LNCAP (cell line): ENCODE results near the gene ANXA10.

ENCODE experiments used
- CTCF ChIP-seq: fragments of 450-650 bp; IDR thresholded peaks from 2 replicates; pipeline ENCODE4 v1.5.1; 2017; ENCODE audit warnings: mild to moderate bottlenecking

The ANXA10 gene

GRCh38 chr4:168129802-168130201, 37.5 kb downstream of the ANXA10 start:
- no peak for TF ChIP-seq CTCF

GRCh38 chr4:168131196-168131595, 38.9 kb downstream of the ANXA10 start:
- TF ChIP-seq CTCF, result no peak

DNA sequence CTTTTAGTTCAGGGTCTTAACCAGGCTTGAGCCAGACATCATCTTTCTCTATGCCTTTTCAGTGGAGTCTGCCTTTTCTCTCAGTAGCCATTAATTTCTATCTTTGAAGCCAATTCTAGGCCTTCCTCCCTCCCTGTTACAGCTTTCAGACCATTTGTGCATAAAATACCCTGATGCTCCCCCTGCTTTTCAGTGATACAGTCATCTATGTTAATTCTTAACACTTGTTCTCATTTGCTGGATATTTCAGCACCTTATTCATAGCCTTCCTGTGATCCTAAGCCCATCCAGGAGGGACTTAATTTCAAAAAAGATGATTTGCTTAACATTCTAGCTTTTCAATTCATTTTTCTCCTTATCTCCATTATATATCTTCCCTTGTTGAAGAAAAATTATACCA, 42.3 kb downstream of the ANXA10 start:
- TF ChIP-seq CTCF, result no peak

DNA sequence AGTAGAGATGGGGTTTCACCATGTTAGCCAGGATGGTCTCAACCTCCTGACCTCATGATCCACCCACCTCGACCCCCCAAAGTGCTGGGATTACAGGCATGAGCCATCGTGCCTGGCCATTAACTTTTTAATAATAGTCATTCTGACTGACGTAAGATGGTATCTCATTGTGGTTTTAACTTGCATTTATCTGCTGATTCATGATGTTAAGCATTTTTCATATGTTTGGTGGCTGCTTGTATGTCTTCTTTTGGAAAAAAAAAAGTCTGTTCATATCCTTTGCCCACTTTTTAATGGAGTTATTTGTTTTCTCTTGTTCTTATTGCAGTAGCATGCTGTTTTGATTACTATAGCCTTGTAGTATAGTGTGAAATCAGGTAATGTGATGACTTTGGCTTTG, 45.8 kb downstream of the ANXA10 start:
- TF ChIP-seq CTCF, result no peak

DNA sequence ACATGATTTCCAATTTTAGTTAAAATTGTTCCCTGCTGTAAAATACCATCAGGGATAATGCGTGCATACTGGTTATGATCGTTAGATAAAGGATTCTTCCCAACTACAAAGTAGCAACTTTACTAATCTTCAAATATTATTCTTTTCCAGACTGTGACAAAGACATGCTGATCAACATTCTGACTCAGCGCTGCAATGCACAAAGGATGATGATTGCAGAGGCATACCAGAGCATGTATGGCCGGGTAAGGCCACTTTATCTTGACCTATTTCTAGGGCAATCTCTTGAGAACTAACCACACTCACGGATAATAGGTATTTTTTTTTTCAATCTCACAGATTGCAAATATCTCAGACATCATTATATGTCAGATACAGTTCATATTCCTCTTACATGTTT, 47.0 kb downstream of the ANXA10 start:
- no peak for TF ChIP-seq CTCF

- no peak for TF ChIP-seq CTCF
These were observed 49.4 kb downstream of the ANXA10 start for GRCh38 chr4:168141733-168142132.

- TF ChIP-seq CTCF, result no peak
These were observed 51.3 kb downstream of the ANXA10 start for GRCh38 chr4:168143601-168144000.

- no peak for TF ChIP-seq CTCF
These were observed 58.2 kb downstream of the ANXA10 start for GRCh38 chr4:168150420-168151050.
